ENCODE measurements around the gene SH3BP4.

SH3BP4 gene

GRCh38 chr2:234976479-234977227 is 24.8 kb downstream of the SH3BP4 start:
- no peak overlapping the region for H3K4me3 ChIP-seq (ENCODE audit: low read depth, low read length)
- ChIA-PET POLR2A (no interaction called here), CTCF (interaction anchor here (2.0 kb wide), 1 partner anchor 412 kb away, joined by 6 read pairs; no protein-coding TSS in a partner anchor)
- no peak for TF ChIP-seq CTCF (IDR thresholded peaks at IDR 0.05; ENCODE audit: insufficient read depth, low read length, missing control alignments)
- no peak for DNase-seq (ENCODE audit: low read depth, low spot score)

- no peak overlapping the region for H3K4me3 ChIP-seq (ENCODE audit: low read depth, low read length)
- no peak for DNase-seq (ENCODE audit: low read depth, low spot score)
- ChIA-PET POLR2A (no interaction called here), CTCF (interaction anchor here (2.0 kb wide), 1 partner anchor 413 kb away, joined by 6 read pairs; no protein-coding TSS in a partner anchor)
- no peak for TF ChIP-seq CTCF (IDR thresholded peaks at IDR 0.05; ENCODE audit: insufficient read depth, low read length, missing control alignments)
These were observed 25.4 kb downstream of the SH3BP4 start for GRCh38 chr2:234977228-234977679.

- no peak for DNase-seq (ENCODE audit: low read depth, low spot score)
- H3K4me3 ChIP-seq (ENCODE audit: low read depth, low read length), result no peak overlapping the region
- ChIA-PET POLR2A (no interaction called here), CTCF (interaction anchor here (0.8 to 1.0 kb wide), 3 partner anchors 8 to 129 kb away, joined by 3 read pairs; no protein-coding TSS in a partner anchor)
- no peak for TF ChIP-seq CTCF (IDR thresholded peaks at IDR 0.05; ENCODE audit: insufficient read depth, low read length, missing control alignments)
These were observed 26.8 kb downstream of the SH3BP4 start for GRCh38 chr2:234978466-234979203.

GRCh38 chr2:234979204-234980167 is 27.7 kb downstream of the SH3BP4 start:
- no peak for TF ChIP-seq CTCF (IDR thresholded peaks at IDR 0.05; ENCODE audit: insufficient read depth, low read length, missing control alignments)
- CTCF ChIA-PET, result interaction anchor here (0.8 to 1.0 kb wide), 3 partner anchors 9 to 128 kb away, joined by 3 read pairs; no protein-coding TSS in a partner anchor
- DNase-seq (ENCODE audit: low read depth, low spot score), result no peak
- H3K4me3 ChIP-seq (ENCODE audit: low read depth, low read length), result no peak overlapping the region
- POLR2A ChIA-PET, result no interaction called here

- no peak for TF ChIP-seq CTCF (IDR thresholded peaks at IDR 0.05; ENCODE audit: insufficient read depth, low read length, missing control alignments)
- no peak for DNase-seq (ENCODE audit: low read depth, low spot score)
- H3K4me3 ChIP-seq (ENCODE audit: low read depth, low read length), result peak overlapping the region; percentile 32
- ChIA-PET POLR2A (interaction anchor here (0.9 to 2.4 kb wide), 14 partner anchors 8 to 301 kb away, joined by 3 to 13 read pairs (median 4); no protein-coding TSS in a partner anchor), CTCF (interaction anchor here (1.2 kb wide), 1 partner anchor 19 kb away, joined by 3 read pairs; no protein-coding TSS in a partner anchor)
These were observed 28.8 kb downstream of the SH3BP4 start for GRCh38 chr2:234980451-234981187.

Measured in AG04449 (cell line).